Nephron (organoid): ENCODE data around the gene RXRA.

ENCODE experiments used
- H3K27ac Mint-ChIP-seq, 3 experiments: 2 replicates each; pipeline ENCODE4 v1.8.0; 2020; ENCODE audit warnings: mixed read lengths in 3 of 3, mild to moderate bottlenecking in 2 of 3, moderate library complexity in 1 of 3
- H3K27me3 Mint-ChIP-seq: 2 replicates; pipeline ENCODE4 v1.8.0; 2021; ENCODE audit warnings: low read depth, mild to moderate bottlenecking, moderate library complexity, mixed read lengths
- H3K36me3 Mint-ChIP-seq: 2 replicates; pipeline ENCODE4 v1.8.0; 2020; ENCODE audit warnings: low read depth, mixed read lengths
- H3K4me1 Mint-ChIP-seq: 2 replicates; pipeline ENCODE4 v1.8.0; 2020; ENCODE audit warnings: mixed read lengths
- H3K4me3 Mint-ChIP-seq, 3 experiments: 2 replicates each; pipeline ENCODE4 v1.8.0; 2020; ENCODE audit warnings: mild to moderate bottlenecking in 3 of 3, mixed read lengths in 3 of 3, moderate library complexity in 2 of 3
- H3K9me3 Mint-ChIP-seq: 2 replicates; pipeline ENCODE4 v1.8.0; 2020; ENCODE audit warnings: mixed read lengths
- CTCF ChIP-seq, 3 experiments: fragments of 200-600 bp; sonication (generic); IDR thresholded peaks; one replicate each; pipeline ENCODE4 v1.5.0; 2021; ENCODE audit warnings: antibody characterized with exemption in 3 of 3; ENCODE audit not compliant: unreplicated experiment in 3 of 3

The RXRA gene

DNA sequence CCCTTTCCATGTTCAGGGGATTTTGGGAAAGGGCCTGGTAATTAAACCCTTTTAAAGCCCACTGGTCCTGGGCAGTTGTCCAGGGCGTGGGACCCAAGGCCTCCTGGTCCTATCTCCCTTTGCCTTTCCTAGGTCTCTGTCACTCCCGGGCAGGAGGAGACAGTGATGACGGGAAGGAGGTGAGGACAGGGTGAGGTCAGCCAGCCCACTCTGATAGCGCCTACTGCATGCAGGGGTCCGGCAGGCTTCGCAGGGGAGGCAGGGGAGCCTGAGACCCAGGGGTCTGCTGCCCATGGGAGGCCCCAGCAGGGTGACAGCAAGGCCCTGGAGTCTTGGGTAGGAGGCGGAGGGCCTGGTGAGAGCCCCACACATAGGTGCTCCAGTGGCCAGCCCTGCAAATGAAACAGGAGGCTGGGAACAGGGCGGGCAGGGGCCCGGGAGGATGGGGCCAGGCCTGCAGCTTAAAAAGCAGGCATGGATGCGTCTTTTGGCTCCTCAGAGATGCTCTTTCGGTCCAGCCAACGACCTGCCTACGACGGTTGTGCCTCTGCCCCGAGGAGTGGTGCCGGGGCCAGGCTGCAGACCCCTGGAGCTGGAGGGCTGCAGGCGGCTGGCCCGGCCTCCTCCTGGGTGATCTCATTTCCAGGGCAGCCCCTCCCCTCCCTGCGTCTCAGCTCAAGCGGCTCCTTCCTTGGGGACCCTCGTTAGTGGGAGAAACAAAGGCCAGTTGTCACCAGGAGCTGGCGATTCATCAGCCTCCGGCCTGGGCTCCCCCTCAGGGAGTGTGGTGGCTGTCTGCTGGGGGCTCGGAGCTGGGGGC lies 6.7 kb upstream of the RXRA start:
- Mint-ChIP-seq H3K4me3 (no peak overlapping the region), H3K36me3 (no peaks in the 10 kb centered on the region), H3K9me3 (no peaks in the 10 kb centered on the region), H3K27me3 (peaks cover 8% of the 10 kb centered on the region), H3K27ac (no peak overlapping the region), H3K4me1 (peaks cover 66% of the 10 kb centered on the region)
- TF ChIP-seq CTCF (IDR thresholded peaks at IDR 0.05; ENCODE audit: unreplicated experiment in 3 of 3) = no peak

GRCh38 chr9:134320126-134320867 lies 6.0 kb upstream of the RXRA start:
- peak overlapping the region; percentile 42 to 61 (median 50) for H3K4me3 Mint-ChIP-seq
- no peaks in the 10 kb centered on the region for H3K36me3 Mint-ChIP-seq
- H3K27me3 Mint-ChIP-seq = peaks cover 10% of the 10 kb centered on the region
- peaks cover 63% of the 10 kb centered on the region for H3K4me1 Mint-ChIP-seq
- TF ChIP-seq CTCF (IDR thresholded peaks at IDR 0.05; ENCODE audit: unreplicated experiment in 3 of 3) = no peak
- peak overlapping the region in 2 of 3 experiments; percentile 14 to 75 for H3K27ac Mint-ChIP-seq
- H3K9me3 Mint-ChIP-seq = no peaks in the 10 kb centered on the region

- peak overlapping the region; percentile 14 to 80 (median 75) for H3K27ac Mint-ChIP-seq
Observed at GRCh38 chr9:134320868-134321471, 5.3 kb upstream of the RXRA start.

DNA sequence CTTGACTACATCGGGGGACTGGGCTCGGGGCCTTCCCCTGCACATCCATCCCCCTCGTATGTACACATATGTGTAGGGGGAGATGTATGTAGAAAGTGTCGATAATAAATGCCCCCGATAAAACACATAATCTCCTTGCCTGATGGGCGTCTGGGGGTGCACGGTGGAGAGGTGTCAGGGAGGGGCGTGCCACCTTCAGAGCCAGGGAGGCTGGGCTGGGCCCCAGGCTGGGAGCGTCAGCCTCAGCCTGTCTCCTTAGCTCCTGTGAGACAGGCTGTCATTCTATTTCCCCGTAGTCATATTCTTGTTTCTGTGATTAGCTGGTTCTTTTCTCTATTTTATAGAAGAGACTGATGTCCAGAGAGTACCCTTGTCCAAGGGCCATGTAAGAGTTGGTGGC lies 4.7 kb upstream of the RXRA start:
- Mint-ChIP-seq H3K4me3 (peak overlapping the region in 2 of 3 experiments; percentile 34 to 63), H3K27ac (peak overlapping the region; percentile 14 to 80 (median 75)), H3K27me3 (peaks cover 10% of the 10 kb centered on the region), H3K9me3 (no peaks in the 10 kb centered on the region), H3K4me1 (peaks cover 57% of the 10 kb centered on the region), H3K36me3 (no peaks in the 10 kb centered on the region)
- no peak for TF ChIP-seq CTCF (IDR thresholded peaks at IDR 0.05; ENCODE audit: unreplicated experiment in 3 of 3)

More at GRCh38 chr9:134320868-134321471, 5.3 kb upstream of the RXRA start:
- Mint-ChIP-seq H3K9me3 (no peaks in the 10 kb centered on the region), H3K4me3 (peak overlapping the region; percentile 33 to 67 (median 63)), H3K4me1 (peaks cover 60% of the 10 kb centered on the region), H3K27me3 (peaks cover 10% of the 10 kb centered on the region), H3K36me3 (no peaks in the 10 kb centered on the region)
- TF ChIP-seq CTCF (IDR thresholded peaks at IDR 0.05; ENCODE audit: unreplicated experiment in 3 of 3) = no peak

DNA sequence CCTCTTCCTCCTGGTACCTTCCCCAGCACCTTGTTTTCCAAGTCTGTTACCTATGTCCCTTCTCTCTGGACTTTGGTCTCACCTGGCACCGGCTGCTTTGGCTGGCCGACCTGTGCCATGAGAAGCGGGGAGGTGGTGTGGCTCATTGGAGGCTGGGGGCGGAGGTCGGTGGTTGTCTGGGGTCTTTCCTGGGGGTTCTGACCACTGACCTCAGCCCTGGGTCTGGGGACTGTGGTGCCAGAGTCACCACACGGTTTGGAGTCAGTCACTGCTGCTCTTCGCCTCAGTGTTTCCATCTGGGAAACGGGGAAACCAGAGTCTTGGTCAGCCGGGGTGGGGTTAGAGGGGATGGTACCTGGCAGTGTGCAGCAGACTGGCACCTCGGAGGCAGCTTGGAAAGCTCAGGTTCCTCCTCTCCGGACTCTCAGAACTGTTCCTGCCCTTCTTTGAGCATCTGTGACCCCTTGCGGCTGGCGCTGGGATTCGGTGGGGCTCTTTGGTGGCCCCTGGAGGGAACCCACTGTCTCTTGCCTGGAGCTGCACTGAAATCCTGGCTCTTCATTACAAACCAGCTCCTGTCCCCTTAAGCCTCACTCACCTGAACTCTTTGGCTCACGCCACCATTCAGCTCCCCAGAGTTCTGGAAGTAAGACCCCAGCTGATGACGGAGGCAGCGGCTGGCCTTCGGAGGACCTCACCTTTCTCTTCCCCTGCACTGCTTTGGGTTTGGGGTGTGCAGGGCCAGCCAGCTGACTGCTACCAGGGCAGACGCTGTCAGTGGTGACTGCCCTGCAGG lies 4.1 kb upstream of the RXRA start:
- peak overlapping the region in 2 of 3 experiments; percentile 34 to 63 for H3K4me3 Mint-ChIP-seq
- H3K36me3 Mint-ChIP-seq = no peaks in the 10 kb centered on the region
- peak overlapping the region in 2 of 3 experiments; percentile 44 to 63 for H3K27ac Mint-ChIP-seq
- H3K4me1 Mint-ChIP-seq = peaks cover 51% of the 10 kb centered on the region
- no peak for TF ChIP-seq CTCF (IDR thresholded peaks at IDR 0.05; ENCODE audit: unreplicated experiment in 3 of 3)
- peaks cover 10% of the 10 kb centered on the region for H3K27me3 Mint-ChIP-seq
- H3K9me3 Mint-ChIP-seq = no peaks in the 10 kb centered on the region
